DMS79 treated with DMSO at 0.1 percent for 48 hours (cell line): ENCODE measurements around the gene DYNC2LI1.

Source experiments
- DNase-seq: peaks from one replicate; lab custom pipeline; 2025; lab: John Stamatoyannopoulos, UW

The DYNC2LI1 gene

GRCh38 chr2:43818761-43819160 is 44.9 kb downstream of the DYNC2LI1 start:
- DNase-seq: no peak

DNA sequence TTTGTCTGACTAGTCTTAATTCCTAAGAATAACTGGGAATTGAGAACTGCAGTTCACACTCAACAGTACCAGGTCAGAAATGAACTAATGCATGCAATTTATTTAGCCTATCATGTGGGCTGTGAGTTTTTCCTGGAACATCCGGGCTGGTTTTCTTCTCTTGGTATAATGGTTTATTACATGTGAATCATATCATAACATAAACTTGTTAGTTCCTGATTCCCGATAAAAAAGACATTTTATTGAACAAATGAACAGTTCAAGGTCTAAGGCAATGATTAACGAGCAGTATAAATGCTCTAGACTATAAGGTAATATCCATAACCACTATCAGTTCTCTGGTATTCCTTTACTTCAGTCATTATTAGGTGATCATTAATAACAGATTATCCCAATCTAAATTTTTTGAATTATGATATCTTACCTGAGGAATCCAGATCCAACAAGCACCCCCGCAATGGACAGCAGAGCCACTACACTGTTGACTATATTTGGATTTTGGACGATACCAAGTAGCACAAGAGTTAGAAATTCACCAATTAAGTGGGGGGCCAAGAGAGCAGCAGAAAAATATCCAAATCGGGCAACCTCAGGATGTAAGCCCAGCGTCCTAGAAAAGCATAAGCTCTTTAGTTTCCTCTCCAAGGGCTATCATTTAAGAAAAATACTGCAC is 45.8 kb downstream of the DYNC2LI1 start:
- DNase-seq: no peak

GRCh38 chr2:43822839-43823238 is 49.0 kb downstream of the DYNC2LI1 start:
- DNase-seq: no peak

DNA sequence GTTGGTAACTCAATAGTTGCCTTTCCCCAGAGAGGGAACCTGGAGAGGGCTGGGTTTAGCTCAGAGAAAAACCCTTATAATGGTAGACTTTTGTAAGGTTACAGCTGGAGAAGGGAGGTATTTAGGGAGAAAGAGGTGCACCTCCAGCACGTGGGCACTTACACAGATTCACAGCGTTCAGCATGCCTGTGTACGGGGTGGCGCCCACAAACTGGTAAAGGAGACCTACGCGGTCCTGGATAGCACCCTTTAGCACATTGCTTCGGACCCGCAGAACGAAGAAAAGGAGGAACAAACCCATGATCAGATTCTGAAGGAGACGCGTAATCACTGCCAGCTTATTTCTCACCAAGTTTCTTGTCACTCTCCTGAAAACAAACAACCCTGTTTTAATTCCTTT is 49.9 kb downstream of the DYNC2LI1 start:
- no peak for DNase-seq

DNA sequence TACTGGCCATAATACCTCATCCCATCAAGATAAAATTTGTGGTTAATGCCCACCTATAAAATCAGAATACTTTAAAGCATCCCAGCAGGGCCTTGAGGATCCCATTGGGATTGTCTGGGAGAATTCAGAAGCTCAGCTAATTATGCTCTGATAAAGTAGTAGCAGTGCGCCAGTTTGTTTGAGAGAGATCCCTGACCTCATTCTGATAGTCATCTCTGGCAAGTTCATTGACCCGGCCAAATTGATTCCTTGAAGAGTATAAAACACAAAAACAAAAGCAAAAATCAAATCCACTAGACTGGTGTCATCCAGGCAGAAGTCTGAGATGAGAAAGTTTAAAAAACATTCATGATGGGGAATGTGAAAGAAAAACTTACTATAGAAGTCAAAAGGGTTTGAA is 50.7 kb downstream of the DYNC2LI1 start:
- no peak for DNase-seq

- DNase-seq: no peak
Observed at GRCh38 chr2:43824951-43825493, 51.2 kb downstream of the DYNC2LI1 start.

- no peak for DNase-seq
Observed at GRCh38 chr2:43825841-43826240, 52.0 kb downstream of the DYNC2LI1 start.

DNA sequence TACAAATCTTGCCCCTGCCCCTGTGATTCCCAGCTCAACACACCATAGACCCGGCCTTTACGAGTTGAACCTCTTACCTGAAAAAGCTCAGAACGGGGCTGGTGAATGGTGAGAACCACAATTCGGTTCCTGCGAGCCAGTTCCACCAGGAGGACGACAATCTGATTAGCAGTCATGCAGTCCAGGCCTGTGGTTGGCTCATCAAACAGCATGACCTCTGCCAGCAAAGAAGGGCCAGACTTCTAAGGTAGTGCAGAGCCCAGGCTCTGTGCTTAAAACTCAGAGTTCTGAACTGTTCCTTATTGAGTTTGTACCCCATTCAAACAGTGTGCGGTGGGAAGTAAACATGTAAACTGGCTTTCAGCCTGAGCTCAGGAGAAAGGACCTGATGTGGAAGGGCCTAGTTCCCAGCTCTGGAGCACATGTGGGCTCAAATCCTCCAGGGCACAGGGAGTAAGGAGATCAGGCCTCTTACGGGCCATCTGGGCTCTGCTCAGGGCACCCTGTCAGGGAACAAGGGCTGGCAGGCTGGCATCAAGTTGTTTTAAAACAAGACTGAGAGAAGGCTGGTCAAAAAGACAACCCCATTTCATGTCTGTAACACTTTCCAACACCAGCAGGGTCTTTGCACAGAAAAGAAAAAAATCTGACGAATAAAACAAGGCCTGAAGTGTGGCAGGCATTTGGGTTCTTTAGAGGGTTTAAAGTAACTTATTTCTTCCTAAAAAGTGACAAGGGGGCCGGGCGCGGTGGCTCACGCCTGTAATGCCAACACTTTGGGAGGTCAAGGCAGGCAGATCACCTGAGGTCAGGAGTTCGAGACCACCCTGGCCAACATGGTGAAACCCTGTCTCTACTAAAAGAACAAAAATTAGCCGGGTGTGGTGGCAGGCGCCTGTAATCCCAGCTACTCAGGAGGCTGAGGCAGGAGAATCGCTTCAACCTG is 52.7 kb downstream of the DYNC2LI1 start:
- DNase-seq: no peak

- no peak for DNase-seq
Observed at GRCh38 chr2:43831543-43832294, 57.9 kb downstream of the DYNC2LI1 start.

DNA sequence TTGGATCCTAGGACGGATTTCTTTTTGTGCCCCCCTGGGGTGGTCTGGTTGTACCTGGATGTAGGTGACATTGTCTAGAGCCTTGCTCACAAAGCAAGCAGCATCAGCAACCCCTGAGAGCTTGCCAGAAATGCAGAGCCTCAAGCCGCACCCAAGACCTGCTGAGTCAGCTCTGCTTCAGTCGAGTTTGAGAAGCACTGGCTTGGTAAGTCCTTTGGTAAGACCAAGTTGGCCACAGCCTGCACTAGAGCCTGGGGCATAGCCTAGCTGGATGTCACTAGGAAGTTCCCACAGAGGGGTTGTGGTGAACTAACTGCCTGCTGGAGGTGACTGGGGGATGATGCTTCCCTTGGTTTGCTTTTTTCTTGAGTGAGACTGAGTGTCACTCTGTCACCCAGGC is 58.6 kb downstream of the DYNC2LI1 start:
- no peak for DNase-seq

GRCh38 chr2:43837033-43837432 is 63.2 kb downstream of the DYNC2LI1 start:
- DNase-seq: no peak

GRCh38 chr2:43837831-43838559 is 64.2 kb downstream of the DYNC2LI1 start:
- no peak for DNase-seq

- DNase-seq: no peak
Observed at GRCh38 chr2:43838560-43839267, 64.9 kb downstream of the DYNC2LI1 start, which contains the start of the genes ABCG5 and ABCG8. Gene ABCG5 (minus strand): TSS chr2:43838839. CDS start chr2:43838679, 160 bp downstream. Gene ABCG8 (plus strand): TSS chr2:43838971. CDS start chr2:43839054, 83 bp downstream.

DNA sequence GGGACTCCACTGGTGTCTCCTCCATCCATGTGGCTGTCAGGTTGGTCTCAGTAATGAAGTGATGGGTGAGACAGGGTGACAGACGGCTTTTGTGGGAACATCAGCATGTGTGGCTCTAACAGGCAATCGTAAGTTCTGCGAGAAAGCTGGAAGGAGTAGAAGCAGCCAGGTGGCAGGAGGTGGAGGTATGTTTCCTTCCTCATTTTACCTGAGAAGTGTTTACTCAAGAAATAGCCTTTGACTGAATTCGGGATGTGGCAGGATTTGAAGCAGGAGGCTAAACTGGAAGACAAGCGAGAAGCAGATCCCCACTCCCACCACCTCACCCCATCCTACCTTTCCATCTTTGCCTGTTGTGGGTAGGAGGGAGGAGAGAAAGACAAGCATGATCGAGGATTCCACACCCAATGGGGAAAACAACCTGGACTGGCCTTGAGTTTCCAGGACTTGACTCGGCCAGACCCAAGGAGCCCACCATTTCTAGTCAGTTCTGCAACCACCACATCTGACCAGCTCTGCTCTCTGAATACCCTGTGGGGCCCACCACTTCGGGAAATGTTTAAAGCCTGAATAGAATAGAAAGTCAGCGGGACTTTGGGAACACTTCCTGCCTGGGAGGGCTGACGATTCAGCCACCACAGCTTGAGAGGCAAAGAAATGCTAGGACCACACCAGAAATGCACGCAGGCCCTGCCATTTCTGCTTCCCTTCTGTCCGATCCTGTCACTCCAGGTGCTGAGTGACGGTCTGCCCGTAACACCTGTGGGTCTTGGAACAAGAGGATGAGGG is 66.1 kb downstream of the DYNC2LI1 start:
- DNase-seq: no peak

DNA sequence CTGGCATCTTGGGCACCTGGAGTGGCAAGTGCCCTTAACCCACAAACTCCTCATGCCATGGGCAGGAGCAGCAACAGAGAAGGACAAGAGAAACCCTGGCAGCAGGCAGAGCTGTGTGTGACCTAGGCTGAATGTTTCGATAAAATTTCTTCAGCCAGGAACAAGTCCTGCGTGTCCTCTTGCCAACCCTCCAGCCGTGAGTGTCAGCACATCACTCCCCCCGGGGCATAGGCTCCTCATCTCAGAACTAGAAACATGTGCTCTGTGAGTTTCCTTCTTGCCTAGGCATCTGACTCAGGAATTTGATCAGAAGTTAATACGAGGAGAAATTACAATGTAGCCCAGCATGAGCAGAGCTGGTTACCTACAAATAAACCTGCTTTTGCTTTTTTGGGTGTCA is 67.1 kb downstream of the DYNC2LI1 start:
- no peak for DNase-seq

- DNase-seq: no peak
Observed at GRCh38 chr2:43841949-43842865, 68.4 kb downstream of the DYNC2LI1 start.

GRCh38 chr2:43842866-43843226 is 69.0 kb downstream of the DYNC2LI1 start:
- DNase-seq: no peak

DNA sequence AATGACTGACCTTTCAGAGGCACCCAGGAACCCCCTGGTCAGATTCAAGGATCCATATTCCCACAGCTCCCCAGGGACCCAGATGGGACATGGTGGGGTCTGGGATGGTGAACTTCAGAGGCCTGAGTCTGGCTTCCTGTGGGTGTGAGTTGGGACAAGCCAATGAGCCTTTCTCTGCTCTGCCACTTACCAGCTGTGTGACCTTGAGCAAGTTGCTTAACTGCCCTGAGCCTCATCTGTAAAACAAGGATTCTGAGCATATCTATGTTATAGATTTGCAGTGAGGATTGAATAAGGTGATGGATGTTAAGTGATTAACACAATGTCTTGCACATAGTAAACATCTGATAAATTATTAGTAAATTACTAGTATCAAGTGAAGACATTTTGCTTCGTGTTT is 71.3 kb downstream of the DYNC2LI1 start:
- no peak for DNase-seq
